Breast epithelium (tissue), 4 donors: Measurements from ENCODE around the gene USP33. TPM values are rescaled to one million over a fixed set of nuclear protein-coding genes. Genes with fewer than 3 reads are reported as not detected.

ENCODE experiments used
- DNase-seq, 2 donors: peaks; one replicate each; pipeline ENCODE4 v3.0.0-alpha.2; 2019; ENCODE audit warnings: low spot score in 2 of 2
- H3K27ac ChIP-seq, 2 donors: fragments of 200-600 bp; sonication (generic) in 1 of 2; one replicate each; pipeline ENCODE4 v1.5.1; 2016 to 2019; ENCODE audit warnings: mild to moderate bottlenecking in 1 of 2
- H3K27me3 ChIP-seq, 2 donors: fragments of 200-600 bp; sonication (generic) in 1 of 2; one replicate each; pipeline versions ENCODE4 v1.5.1 to v1.6.0; 2017 to 2019; ENCODE audit warnings: control low read depth in 1 of 2, mild to moderate bottlenecking in 1 of 2
- H3K36me3 ChIP-seq: fragments of 200-600 bp; one replicate; pipeline ENCODE4 v1.5.1; 2019
- H3K4me1 ChIP-seq, 2 donors: fragments of 200-600 bp; sonication (generic); one replicate each; pipeline ENCODE4 v1.5.1; 2016 to 2019; ENCODE audit warnings: control low read depth in 1 of 2
- H3K4me3 ChIP-seq, 3 donors: fragments of 200-600 bp; sonication (generic); 1 replicate in 2 of 3; 2 replicates in 1 of 3; pipeline ENCODE4 v1.5.1; 2016 to 2019; ENCODE audit warnings: mild to moderate bottlenecking in 3 of 3, moderate library complexity in 2 of 3
- H3K9me3 ChIP-seq, 2 donors: fragments of 200-600 bp; sonication (generic) in 1 of 2; one replicate each; pipeline ENCODE4 v1.5.1; 2016 to 2019; ENCODE audit warnings: control low read depth in 1 of 2
- POLR2A ChIP-seq: fragments of 450-650 bp; IDR thresholded peaks from one replicate; pipeline ENCODE4 v1.6.1; 2016; ENCODE audit warnings: antibody characterized with exemption, mild to moderate bottlenecking, moderate library complexity
- POLR2AphosphoS5 ChIP-seq, 3 donors: sonication (generic); formaldehyde crosslinking; IDR thresholded peaks; one replicate each; pipeline ENCODE4 v1.6.1; 2017; ENCODE audit warnings: antibody characterized with exemption in 3 of 3
- intact Hi-C: fragments of 100-400 bp; cut with DNase I; formaldehyde crosslinking; loops from one replicate; pipeline ENCODE4 v1.15.1; 2023; ENCODE audit warnings: low total_unique reads
- total RNA-seq, 3 donors: library from RNA; depleted of rRNA; stranded (reverse); fragments of >200 nt; gene quantifications; one replicate each; pipeline ENCODE4 v1.1.0, GENCODE V29; 2016
- TF ChIP-seq, protein P1 (sequence below), 3 donors: fragments of 450-650 bp; IDR thresholded peaks; one replicate each; pipeline ENCODE4 v1.5.1; 2016 to 2017; ENCODE audit warnings: antibody characterized with exemption in 3 of 3, mild to moderate bottlenecking in 3 of 3, moderate library complexity in 3 of 3

The USP33 gene
- total RNA-seq, 3 donors from 2014 or later, result 96.4 to 144 (median 133) TPM

DNA sequence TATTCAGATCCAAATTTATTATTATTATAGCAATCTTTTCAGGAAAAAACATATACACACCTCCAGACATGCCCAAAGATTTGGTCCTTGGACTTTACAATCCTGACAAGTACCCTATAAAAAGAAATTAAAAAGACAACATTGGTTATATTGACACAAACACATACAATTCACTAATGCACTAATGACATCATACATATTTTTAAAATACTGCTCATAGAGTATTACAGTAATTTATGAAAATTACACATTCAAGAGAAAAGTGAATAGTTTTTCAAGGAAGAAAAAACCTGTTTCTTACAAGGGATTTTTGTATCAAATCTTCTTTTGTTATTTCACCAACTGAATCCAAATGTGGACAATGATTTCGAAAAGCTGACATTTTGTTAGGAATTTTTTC is 18.3 kb downstream of the USP33 start:
- intact Hi-C loops, result no loop called here

GRCh38 chr1:77739235-77739634 is 20.4 kb downstream of the USP33 start:
- H3K27me3 ChIP-seq, result no peaks in the 10 kb centered on the region
- H3K4me3 ChIP-seq, result no peak overlapping the region
- TF ChIP-seq POLR2AphosphoS5 (IDR thresholded peaks at IDR 0.05) (no peak), POLR2A (no peak)
- TF ChIP-seq, protein P1, sequence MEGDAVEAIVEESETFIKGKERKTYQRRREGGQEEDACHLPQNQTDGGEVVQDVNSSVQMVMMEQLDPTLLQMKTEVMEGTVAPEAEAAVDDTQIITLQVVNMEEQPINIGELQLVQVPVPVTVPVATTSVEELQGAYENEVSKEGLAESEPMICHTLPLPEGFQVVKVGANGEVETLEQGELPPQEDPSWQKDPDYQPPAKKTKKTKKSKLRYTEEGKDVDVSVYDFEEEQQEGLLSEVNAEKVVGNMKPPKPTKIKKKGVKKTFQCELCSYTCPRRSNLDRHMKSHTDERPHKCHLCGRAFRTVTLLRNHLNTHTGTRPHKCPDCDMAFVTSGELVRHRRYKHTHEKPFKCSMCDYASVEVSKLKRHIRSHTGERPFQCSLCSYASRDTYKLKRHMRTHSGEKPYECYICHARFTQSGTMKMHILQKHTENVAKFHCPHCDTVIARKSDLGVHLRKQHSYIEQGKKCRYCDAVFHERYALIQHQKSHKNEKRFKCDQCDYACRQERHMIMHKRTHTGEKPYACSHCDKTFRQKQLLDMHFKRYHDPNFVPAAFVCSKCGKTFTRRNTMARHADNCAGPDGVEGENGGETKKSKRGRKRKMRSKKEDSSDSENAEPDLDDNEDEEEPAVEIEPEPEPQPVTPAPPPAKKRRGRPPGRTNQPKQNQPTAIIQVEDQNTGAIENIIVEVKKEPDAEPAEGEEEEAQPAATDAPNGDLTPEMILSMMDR (IDR thresholded peaks at IDR 0.05), result no peak
- intact Hi-C loops, result no loop called here
- no peaks in the 10 kb centered on the region for H3K4me1 ChIP-seq
- no peak for DNase-seq
- no peaks in the 10 kb centered on the region for H3K36me3 ChIP-seq
- H3K9me3 ChIP-seq, result no peaks in the 10 kb centered on the region
- H3K27ac ChIP-seq, result no peak overlapping the region

More for the DNA sequence above, 18.3 kb downstream of the USP33 start:
- Histone ChIP-seq H3K36me3 (no peaks in the 10 kb centered on the region), H3K4me1 (no peaks in the 10 kb centered on the region), H3K27ac (no peak overlapping the region), H3K9me3 (no peaks in the 10 kb centered on the region), H3K4me3 (no peak overlapping the region), H3K27me3 (no peaks in the 10 kb centered on the region)
- TF ChIP-seq POLR2AphosphoS5 (IDR thresholded peaks at IDR 0.05), result no peak
- TF ChIP-seq, protein P1 (IDR thresholded peaks at IDR 0.05), result no peak
- no peak for TF ChIP-seq POLR2A
- no peak for DNase-seq

DNA sequence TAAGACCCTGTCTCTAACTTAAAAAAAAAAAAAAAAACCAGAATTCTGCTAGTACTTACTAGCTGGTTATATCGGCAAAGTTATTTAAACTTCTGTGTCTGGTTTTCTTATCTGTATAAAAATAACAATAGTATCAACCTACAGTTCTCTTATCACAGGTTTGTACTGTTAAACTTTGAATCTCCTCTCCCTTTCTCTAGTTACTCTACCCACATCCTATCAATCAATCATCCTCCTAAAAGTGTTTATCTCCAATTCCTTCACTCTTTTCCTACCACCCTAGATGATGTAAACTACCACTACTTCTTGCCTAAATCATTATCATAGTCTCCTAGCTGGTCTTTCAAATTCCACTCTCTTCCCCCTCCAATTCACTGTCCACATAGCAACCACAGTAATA is 27.6 kb downstream of the USP33 start:
- no peaks in the 10 kb centered on the region for H3K9me3 ChIP-seq
- H3K27ac ChIP-seq, result no peak overlapping the region
- TF ChIP-seq, protein P1 (IDR thresholded peaks at IDR 0.05), result no peak
- TF ChIP-seq POLR2A (no peak), POLR2AphosphoS5 (IDR thresholded peaks at IDR 0.05) (no peak)
- H3K4me1 ChIP-seq, result no peaks in the 10 kb centered on the region
- DNase-seq, result no peak
- intact Hi-C loops, result no loop called here
- H3K27me3 ChIP-seq, result no peaks in the 10 kb centered on the region
- H3K36me3 ChIP-seq, result no peaks in the 10 kb centered on the region
- H3K4me3 ChIP-seq, result no peak overlapping the region

DNA sequence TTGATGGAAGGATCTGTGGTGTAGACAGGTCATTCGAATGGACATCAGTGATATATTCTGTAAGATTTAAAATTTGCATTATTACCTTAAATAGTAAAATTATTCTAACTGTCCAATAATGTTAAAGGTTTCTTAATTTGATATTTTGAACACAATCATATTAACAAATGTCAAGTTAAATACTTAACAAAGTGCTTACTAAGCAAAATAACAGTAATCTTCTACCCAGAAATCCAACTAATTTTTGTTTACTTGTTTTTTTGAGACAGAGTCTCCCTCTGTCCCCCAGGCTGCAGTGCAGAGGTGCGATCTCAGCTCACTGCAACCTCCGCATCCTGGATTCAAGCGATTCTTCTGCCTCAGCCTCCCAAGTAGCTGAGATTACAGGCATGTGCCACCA is 33.9 kb downstream of the USP33 start:
- Histone ChIP-seq H3K27ac (no peak overlapping the region), H3K4me1 (no peaks in the 10 kb centered on the region), H3K9me3 (no peaks in the 10 kb centered on the region), H3K27me3 (no peaks in the 10 kb centered on the region), H3K36me3 (peaks cover 10% of the 10 kb centered on the region), H3K4me3 (no peak overlapping the region)
- no peak for TF ChIP-seq POLR2A
- DNase-seq, result no peak
- intact Hi-C loops, result no loop called here

DNA sequence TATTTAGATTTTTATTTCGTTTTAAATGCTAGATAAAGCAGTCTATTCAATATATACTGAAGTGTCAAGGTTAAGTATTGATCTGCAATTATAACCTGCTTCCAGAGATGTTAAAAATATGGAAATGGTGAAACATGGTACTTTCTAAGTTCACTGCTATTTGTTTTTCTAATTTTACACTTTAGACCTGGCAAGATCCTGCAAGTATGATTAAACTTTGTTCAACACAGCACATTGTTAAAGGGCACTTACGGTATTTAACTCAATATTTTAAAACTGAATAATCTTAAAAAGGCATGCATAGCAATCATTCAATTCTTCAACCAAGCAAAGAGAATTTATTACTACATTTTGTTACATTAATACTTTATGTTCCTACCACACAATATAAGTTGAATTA is 41.5 kb downstream of the USP33 start:
- Histone ChIP-seq H3K27ac (no peak overlapping the region), H3K4me1 (no peaks in the 10 kb centered on the region), H3K36me3 (peaks cover 6% of the 10 kb centered on the region), H3K27me3 (no peaks in the 10 kb centered on the region), H3K9me3 (no peaks in the 10 kb centered on the region), H3K4me3 (no peak overlapping the region)
- intact Hi-C loops, result no loop called here
- no peak for TF ChIP-seq POLR2AphosphoS5 (IDR thresholded peaks at IDR 0.05)
- no peak for TF ChIP-seq POLR2A
- TF ChIP-seq, protein P1 (IDR thresholded peaks at IDR 0.05), result no peak
- no peak for DNase-seq

- H3K36me3 ChIP-seq, result no peaks in the 10 kb centered on the region
- no peaks in the 10 kb centered on the region for H3K27me3 ChIP-seq
- no peaks in the 10 kb centered on the region for H3K9me3 ChIP-seq
- intact Hi-C loops, result no loop called here
- H3K27ac ChIP-seq, result no peak overlapping the region
- no peak overlapping the region for H3K4me3 ChIP-seq
- TF ChIP-seq POLR2A (no peak), POLR2AphosphoS5 (IDR thresholded peaks at IDR 0.05) (no peak)
- TF ChIP-seq, protein P1 (IDR thresholded peaks at IDR 0.05), result no peak
- no peak for DNase-seq
- no peaks in the 10 kb centered on the region for H3K4me1 ChIP-seq
Observed at GRCh38 chr1:77716065-77716464, 43.6 kb downstream of the USP33 start.
